ENCODE measurements around the gene CHST2. TPM values are rescaled to one million over a fixed set of nuclear protein-coding genes. Genes with fewer than 3 reads are reported as not detected.
A peak's percentile ranks its signal among the peaks of the same experiment; 100 is the strongest.

Gene CHST2
- total RNA-seq, 1 experiment from 2014 or later, result 0.26 TPM

- Histone ChIP-seq H3K27ac (ENCODE audit: low read length) (no peak overlapping the region), H3K9me3 (ENCODE audit: control insufficient read depth, insufficient read depth, low read depth, low read length) (no peaks in the 10 kb centered on the region), H3K4me3 (ENCODE audit: low read depth in 2 of 2, low read length in 2 of 2) (peak overlapping the region; percentile 48 to 54), H3K4me1 (ENCODE audit: control insufficient read depth, insufficient read depth, low read length) (peaks cover 5% of the 10 kb centered on the region), H3K27me3 (ENCODE audit: control insufficient read depth, insufficient read depth, low read length) (peaks cover 38% of the 10 kb centered on the region), H3K36me3 (ENCODE audit: control insufficient read depth, insufficient read depth, low read length) (no peaks in the 10 kb centered on the region)
- TF ChIP-seq SIN3A (IDR thresholded peaks at IDR 0.05; ENCODE audit: borderline replicate concordance, insufficient read depth, low read depth, low read length), result no peak
- TF ChIP-seq, protein P1, sequence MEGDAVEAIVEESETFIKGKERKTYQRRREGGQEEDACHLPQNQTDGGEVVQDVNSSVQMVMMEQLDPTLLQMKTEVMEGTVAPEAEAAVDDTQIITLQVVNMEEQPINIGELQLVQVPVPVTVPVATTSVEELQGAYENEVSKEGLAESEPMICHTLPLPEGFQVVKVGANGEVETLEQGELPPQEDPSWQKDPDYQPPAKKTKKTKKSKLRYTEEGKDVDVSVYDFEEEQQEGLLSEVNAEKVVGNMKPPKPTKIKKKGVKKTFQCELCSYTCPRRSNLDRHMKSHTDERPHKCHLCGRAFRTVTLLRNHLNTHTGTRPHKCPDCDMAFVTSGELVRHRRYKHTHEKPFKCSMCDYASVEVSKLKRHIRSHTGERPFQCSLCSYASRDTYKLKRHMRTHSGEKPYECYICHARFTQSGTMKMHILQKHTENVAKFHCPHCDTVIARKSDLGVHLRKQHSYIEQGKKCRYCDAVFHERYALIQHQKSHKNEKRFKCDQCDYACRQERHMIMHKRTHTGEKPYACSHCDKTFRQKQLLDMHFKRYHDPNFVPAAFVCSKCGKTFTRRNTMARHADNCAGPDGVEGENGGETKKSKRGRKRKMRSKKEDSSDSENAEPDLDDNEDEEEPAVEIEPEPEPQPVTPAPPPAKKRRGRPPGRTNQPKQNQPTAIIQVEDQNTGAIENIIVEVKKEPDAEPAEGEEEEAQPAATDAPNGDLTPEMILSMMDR (IDR thresholded peaks at IDR 0.05), result no peak
- TF ChIP-seq, protein P2, sequence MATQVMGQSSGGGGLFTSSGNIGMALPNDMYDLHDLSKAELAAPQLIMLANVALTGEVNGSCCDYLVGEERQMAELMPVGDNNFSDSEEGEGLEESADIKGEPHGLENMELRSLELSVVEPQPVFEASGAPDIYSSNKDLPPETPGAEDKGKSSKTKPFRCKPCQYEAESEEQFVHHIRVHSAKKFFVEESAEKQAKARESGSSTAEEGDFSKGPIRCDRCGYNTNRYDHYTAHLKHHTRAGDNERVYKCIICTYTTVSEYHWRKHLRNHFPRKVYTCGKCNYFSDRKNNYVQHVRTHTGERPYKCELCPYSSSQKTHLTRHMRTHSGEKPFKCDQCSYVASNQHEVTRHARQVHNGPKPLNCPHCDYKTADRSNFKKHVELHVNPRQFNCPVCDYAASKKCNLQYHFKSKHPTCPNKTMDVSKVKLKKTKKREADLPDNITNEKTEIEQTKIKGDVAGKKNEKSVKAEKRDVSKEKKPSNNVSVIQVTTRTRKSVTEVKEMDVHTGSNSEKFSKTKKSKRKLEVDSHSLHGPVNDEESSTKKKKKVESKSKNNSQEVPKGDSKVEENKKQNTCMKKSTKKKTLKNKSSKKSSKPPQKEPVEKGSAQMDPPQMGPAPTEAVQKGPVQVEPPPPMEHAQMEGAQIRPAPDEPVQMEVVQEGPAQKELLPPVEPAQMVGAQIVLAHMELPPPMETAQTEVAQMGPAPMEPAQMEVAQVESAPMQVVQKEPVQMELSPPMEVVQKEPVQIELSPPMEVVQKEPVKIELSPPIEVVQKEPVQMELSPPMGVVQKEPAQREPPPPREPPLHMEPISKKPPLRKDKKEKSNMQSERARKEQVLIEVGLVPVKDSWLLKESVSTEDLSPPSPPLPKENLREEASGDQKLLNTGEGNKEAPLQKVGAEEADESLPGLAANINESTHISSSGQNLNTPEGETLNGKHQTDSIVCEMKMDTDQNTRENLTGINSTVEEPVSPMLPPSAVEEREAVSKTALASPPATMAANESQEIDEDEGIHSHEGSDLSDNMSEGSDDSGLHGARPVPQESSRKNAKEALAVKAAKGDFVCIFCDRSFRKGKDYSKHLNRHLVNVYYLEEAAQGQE (IDR thresholded peaks at IDR 0.05; ENCODE audit: insufficient read depth in 1 of 2, low read depth in 2 of 2, low read length in 1 of 2), result no peak
- TF ChIP-seq TCF7L2 (IDR thresholded peaks at IDR 0.05; ENCODE audit: low read depth, low read length), result no peak
- TF ChIP-seq POLR2AphosphoS5 (IDR thresholded peaks at IDR 0.05; ENCODE audit: low read depth, low read length), result no peak
- intact Hi-C loops (cut with micrococcal nuclease; ENCODE audit: unreplicated experiment), result no loop called here
- in situ Hi-C loops (cut with HindIII; ENCODE audit: low pct_unique_long_range_greater_than_20kb, low sequenced_read_pairs), result no loop called here
- POLR2A ChIA-PET, result no interaction called here
- CTCF ChIA-PET, result no interaction called here
- no TSS peak for BruUV-seq (replicated peaks)
- DNase-seq (ENCODE audit: low read depth, low spot score), result no peak
- peak; percentile 47 for ATAC-seq
Measured at GRCh38 chr3:143119974-143120715, 574 bp downstream of the CHST2 start.

GRCh38 chr3:143120716-143121240, 1.2 kb downstream of the CHST2 start:
- in situ Hi-C loops (cut with HindIII; ENCODE audit: low pct_unique_long_range_greater_than_20kb, low sequenced_read_pairs) (no loop called here), intact Hi-C loops (cut with micrococcal nuclease; ENCODE audit: unreplicated experiment) (no loop called here)
- ChIA-PET CTCF (no interaction called here), POLR2A (no interaction called here)
- ATAC-seq (peak; percentile 21), DNase-seq (ENCODE audit: low read depth, low spot score) (no peak)
- no TSS peak for BruUV-seq (replicated peaks)
- Histone ChIP-seq H3K27me3 (ENCODE audit: control insufficient read depth, insufficient read depth, low read length) (peaks cover 44% of the 10 kb centered on the region), H3K4me3 (ENCODE audit: low read depth in 2 of 2, low read length in 2 of 2) (peak overlapping the region in 1 of 2 experiments; percentile 54; a peak in 3 of 4 replicates), H3K9me3 (ENCODE audit: control insufficient read depth, insufficient read depth, low read depth, low read length) (no peaks in the 10 kb centered on the region), H3K4me1 (ENCODE audit: control insufficient read depth, insufficient read depth, low read length) (peaks cover 5% of the 10 kb centered on the region), H3K36me3 (ENCODE audit: control insufficient read depth, insufficient read depth, low read length) (no peaks in the 10 kb centered on the region), H3K27ac (ENCODE audit: low read length) (no peak overlapping the region)
- no peak for TF ChIP-seq SIN3A (IDR thresholded peaks at IDR 0.05; ENCODE audit: borderline replicate concordance, insufficient read depth, low read depth, low read length)
- TF ChIP-seq POLR2AphosphoS5 (IDR thresholded peaks at IDR 0.05; ENCODE audit: low read depth, low read length), result no peak
- no peak for TF ChIP-seq TCF7L2 (IDR thresholded peaks at IDR 0.05; ENCODE audit: low read depth, low read length)
- TF ChIP-seq, protein P2 (IDR thresholded peaks at IDR 0.05; ENCODE audit: insufficient read depth in 1 of 2, low read depth in 2 of 2, low read length in 1 of 2), result no peak
- TF ChIP-seq, protein P1 (IDR thresholded peaks at IDR 0.05), result no peak
